ENCODE data around the gene CATSPERE. TPM values are rescaled to one million over a fixed set of nuclear protein-coding genes. Genes with fewer than 3 reads are reported as not detected.

CATSPERE gene, protein sequence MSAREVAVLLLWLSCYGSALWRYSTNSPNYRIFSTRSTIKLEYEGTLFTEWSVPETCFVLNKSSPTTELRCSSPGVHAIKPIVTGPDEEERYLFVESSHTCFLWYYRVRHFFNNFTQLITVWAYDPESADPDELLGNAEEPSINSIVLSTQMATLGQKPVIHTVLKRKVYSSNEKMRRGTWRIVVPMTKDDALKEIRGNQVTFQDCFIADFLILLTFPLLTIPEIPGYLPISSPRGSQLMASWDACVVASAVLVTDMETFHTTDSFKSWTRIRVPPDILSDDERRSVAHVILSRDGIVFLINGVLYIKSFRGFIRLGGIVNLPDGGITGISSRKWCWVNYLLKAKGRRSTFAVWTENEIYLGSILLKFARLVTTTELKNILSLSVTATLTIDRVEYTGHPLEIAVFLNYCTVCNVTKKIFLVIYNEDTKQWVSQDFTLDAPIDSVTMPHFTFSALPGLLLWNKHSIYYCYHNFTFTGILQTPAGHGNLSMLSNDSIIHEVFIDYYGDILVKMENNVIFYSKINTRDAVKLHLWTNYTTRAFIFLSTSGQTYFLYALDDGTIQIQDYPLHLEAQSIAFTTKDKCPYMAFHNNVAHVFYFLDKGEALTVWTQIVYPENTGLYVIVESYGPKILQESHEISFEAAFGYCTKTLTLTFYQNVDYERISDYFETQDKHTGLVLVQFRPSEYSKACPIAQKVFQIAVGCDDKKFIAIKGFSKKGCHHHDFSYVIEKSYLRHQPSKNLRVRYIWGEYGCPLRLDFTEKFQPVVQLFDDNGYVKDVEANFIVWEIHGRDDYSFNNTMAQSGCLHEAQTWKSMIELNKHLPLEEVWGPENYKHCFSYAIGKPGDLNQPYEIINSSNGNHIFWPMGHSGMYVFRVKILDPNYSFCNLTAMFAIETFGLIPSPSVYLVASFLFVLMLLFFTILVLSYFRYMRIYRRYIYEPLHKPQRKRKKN
- total RNA-seq (2014; rRNA removed; shearing (Covaris generic)) = not detected in 2 replicates

DNA sequence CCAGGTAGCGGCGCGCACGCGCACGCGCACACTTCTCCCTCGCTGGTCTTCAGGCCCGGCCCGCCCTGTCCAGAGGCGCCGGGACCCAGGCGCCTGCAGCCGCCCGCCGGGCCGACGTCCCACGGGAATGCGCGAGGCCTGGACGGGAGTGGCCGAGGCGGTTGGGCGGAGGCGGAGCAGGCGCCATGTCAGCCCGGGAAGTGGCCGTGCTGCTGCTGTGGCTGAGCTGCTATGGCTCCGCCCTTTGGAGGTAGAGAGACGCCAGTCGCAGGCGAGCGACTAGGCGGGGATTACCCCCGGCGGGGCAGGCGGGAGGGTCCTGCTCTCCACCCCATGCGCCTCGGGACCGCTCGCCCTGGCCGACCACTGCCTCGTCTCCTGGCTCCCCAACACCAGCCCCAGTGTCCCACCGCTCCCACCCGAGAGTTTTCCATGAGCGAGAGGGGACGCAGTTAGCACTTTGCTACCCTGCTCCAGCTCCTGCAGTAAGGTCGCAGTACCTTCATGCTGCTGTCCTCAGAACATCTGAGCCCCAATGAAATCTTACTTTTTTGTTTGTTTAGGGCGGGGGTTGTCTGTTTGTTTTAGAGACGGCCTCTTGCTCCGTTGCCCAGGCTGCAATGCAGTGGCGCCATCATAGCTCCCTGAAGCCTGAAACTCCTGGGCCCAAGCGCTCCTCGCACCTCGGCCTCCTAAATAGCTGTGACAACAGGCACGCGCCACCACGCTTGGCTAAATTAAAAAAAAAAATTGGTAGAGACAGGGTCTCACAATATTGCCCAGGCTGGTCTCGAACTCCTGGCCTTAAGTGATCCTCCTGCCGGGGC is at the start of gene CATSPERE:
CATSPERE (plus strand) TSS at position 29 of the 827 bp plus-strand sequence; CDS start at position 186, 157 bp downstream.
- peak; percentile 14 for DNase-seq (ENCODE audit: low spot score)

DNA sequence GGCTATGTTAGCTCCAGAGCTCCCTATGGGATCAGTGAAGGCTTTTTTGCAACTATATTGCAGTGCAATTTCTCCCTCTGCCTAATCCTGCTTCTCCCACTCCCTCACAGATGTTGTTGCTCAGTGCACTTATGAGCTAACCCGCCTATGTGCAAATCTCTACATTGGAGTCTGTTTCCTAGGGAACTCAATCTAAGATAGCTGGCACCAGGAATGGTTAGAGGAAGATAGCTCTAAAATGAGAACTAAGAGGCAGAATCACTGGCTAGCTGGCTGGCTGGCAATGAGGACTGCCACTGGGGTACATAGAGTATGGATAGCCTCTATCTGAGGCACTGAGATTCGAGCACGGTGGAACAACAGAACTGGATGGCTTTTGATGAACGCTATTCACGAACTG is 48.9 kb upstream of the CATSPERE start:
- DNase-seq (ENCODE audit: low spot score) = no peak

DNA sequence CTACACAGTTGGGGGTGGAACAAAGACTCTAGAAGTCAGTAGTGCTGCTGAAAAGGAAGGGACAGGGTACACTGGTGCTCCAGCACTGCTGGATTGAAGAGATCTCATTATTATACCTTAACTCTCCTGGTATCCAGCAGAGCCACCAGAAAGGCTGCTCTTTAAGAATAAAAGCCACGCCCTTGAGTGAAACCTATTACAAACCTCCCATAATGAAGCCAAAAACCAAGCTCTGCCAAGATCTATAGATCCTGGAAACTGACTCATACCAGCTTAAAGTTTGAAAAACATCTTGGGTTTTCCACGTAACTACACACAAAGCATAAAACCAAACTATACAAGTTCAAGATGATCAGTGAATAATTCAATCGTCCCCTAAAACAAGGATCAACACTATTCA is 47.3 kb upstream of the CATSPERE start:
- DNase-seq (ENCODE audit: low spot score) = no peak

DNA sequence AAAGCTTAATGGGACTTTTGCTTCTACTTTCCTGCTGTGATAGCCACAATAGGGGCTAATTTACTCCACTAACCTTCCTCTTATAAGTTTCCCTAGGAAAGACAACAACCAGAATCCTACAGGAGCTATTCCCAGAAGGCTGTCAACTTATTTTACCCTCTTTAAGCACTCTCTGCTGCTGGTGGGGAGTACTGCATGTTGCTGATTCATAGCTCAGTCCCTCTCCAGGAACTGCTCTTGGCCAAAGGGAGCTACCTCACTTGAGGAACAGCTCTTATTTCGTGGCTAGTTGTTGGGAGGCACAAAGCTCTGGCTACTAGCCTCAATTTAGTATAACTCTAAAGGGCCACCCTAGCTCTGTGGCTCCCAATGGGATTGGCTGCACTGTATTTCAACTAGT is 46.5 kb upstream of the CATSPERE start:
- no peak for DNase-seq (ENCODE audit: low spot score)

DNA sequence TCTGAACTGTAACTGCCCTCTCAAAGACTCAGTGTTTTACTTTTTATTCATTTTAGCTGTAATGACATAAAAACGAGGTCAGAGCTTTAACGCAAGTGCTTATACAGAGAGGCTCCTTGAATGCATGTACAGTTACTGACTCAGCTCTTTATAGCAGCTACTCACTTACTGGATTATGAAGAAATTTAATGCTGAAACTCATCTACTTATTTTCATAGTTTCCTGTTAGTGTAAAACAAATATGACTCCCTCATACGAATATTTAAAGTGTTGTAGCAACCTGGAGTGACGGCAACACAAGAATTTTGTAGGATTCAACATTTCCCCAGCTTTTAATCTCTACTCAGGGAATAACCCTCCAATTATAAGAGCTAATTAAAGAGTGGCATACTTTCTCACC is 42.0 kb upstream of the CATSPERE start:
- DNase-seq (ENCODE audit: low spot score) = no peak

DNA sequence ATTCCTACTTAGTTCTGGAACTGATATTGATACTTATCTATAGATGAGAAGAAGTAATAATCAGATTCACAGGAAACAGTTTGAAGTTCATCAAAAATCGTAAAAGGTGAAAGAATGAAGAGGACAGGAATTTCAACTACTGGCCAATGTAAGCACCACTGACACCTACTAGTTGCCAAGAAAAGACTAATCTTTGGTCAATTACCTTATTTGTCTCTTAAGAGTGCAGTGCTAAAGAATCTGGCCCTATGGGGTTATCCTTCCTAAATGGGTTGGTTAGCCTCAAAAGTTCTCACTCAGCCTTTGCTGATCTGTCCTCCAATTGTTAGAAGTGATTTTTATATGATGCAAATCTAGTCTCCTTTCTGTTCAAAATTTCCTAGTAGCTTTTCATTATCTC is 38.9 kb upstream of the CATSPERE start:
- DNase-seq (ENCODE audit: low spot score) = no peak

DNA sequence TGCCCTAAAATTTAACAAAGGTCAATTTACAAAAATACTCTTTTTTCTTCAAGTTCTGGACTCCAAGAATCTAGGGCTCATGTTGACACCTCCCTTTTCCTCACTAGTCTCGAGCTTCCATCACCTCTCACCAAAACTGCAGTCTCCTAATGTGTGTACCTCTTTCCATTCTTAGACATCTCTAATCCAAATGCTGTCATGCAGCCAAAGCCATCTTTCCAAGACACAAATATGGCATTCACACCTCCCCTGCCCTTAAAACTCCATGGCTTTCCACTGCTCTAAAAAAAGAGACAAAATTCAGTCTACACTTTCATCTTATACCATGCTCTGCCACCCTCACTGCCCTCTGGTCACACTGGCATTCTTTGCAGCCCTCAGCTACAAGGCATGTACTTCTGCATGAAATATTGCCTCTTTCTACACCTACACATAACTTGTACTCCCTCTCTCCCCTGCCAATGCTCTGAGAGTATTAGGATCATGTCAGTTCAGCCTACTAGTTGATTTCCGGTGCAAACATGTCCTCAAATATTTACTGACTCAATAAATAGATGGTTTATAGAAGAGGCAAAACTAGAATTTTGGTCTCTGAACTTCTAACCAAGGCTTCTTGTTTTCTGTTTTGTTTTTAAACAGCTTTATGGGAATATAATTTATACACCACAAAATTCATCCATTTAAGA is 36.3 kb upstream of the CATSPERE start:
- no peak for DNase-seq (ENCODE audit: low spot score)

DNA sequence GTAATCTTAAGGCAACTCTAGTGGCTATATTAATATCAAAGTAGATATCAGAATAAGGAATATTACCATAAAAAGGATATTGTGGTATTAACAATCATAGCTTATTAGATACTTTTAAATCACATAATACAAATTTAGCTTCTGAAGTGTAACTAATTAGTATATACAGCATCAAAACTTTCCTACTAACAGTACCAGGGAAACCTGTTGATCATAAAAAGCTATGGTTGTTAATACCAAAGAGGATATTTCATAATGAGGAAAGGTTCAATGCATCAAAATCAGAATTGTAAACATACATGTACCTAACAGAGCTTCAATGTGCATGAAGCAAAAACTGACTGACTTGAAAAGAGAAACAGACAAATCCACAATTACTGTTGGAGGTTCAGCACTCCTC is 33.4 kb upstream of the CATSPERE start:
- no peak for DNase-seq (ENCODE audit: low spot score)

DNA sequence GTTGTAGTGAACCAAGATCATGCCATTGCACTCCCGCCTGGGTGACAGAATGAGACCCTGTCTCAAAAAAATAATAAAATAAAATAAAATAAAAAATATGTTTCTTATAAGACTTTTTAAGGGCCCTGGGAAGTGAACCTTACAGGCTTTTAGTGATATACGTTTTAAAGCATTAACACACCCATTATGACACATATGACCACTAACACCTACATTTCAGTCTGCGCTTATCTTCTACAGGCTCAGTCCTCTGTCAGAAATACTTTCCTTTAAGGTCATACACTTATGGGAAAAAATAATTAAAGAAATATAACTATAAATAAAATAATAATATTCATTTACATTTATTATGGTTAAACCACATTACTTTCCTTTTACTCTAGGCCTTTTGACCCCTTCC is 31.3 kb upstream of the CATSPERE start:
- DNase-seq (ENCODE audit: low spot score) = no peak

DNA sequence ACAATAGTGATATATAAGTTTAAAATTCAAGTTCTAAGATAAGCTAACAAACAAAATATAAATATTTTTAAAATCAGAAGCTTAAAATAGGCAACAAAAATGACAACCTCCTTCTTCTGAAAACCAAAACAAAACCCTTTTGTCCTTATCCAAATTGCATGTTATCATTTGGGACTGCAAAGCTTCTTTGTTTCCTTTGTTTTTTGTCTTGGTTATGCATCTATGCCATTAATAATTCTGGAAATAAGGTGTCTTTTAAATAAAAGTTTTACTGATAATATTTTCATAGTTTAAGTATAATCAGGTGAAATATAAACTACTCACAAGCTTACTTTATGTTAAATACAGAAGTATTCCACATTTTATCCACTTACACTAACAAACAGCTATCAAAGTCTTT is 29.9 kb upstream of the CATSPERE start:
- DNase-seq (ENCODE audit: low spot score) = no peak

DNA sequence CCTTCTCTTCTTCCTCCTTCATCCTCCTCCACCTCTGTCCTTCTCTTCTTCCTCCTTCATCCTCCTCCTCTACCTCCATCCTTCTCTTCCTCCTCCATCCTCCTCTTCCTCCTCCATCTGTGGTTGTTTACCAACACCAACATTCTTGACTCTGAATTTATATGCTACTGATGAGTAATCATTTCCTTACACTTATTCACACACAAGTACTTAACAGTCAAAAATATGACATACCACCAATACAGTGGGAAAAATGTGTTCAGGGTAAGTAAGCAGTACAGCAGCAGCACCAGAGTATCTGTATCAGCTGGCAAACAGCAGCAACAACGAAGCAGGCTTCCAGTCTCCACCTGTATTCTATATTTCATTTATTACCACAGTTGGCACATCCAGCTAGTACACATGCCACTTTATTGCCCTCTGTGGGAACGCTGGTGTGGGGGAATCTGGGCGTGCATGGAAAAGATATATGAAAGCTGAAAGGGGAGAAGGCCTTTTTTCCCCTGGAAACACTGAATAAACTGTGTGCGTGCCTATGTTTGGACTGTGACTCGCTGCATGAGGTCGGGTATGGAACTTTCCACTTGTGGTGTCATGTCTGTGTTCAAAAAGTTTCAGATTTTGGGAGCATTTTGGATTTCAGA is 25.4 kb upstream of the CATSPERE start:
- DNase-seq (ENCODE audit: low spot score) = peak; percentile 30

DNA sequence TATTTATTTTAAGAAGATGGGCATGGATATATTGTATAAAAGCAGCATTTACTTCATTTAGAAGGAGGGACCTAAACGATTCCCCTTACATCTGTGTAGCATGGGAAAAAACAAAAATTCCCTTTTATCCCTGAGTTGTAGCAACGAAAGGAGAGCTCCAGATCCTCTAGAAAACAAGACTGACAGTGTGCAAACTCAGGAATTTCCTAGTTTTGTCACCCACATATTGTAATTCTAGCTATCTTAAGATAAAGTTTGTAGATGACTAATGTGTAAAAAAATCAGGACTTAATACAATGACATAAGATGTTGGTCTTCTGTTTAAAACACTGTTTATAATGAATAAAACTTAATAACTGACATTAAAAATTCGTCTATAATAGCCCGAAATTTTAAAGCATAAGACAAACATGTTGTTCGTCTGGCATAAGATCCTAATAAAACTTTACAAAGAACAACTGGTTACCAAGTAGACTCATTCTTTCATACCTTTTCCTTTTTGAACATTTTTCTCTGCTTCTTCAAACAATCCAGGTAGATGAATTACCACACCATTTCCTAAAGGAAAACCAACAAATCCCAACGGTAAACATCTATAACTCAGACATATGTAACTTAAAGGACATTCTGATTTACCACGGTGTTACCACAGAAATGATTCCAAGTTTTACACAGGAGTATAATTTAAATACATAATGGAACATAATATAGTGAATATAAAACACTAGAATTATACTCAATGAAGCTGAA is 24.6 kb upstream of the CATSPERE start:
- DNase-seq (ENCODE audit: low spot score) = no peak

DNA sequence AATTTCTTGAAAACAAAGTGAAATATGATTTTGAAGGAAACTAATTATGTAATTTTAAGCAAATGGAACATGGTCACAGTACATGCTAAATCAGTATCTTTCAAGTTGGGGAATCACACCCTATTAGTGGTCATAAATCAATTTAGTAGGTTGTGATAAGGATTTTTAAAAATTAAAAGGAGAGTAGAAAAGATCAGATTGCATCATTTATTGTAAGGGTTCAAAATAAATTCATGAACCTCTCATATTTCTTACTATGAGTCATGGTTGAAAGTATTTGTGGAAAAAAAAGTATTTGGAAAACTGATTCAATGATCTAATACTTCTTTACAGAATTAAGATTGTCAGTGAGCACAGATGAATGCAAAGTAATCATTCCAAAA is 24.0 kb upstream of the CATSPERE start:
- no peak for DNase-seq (ENCODE audit: low spot score)

DNA sequence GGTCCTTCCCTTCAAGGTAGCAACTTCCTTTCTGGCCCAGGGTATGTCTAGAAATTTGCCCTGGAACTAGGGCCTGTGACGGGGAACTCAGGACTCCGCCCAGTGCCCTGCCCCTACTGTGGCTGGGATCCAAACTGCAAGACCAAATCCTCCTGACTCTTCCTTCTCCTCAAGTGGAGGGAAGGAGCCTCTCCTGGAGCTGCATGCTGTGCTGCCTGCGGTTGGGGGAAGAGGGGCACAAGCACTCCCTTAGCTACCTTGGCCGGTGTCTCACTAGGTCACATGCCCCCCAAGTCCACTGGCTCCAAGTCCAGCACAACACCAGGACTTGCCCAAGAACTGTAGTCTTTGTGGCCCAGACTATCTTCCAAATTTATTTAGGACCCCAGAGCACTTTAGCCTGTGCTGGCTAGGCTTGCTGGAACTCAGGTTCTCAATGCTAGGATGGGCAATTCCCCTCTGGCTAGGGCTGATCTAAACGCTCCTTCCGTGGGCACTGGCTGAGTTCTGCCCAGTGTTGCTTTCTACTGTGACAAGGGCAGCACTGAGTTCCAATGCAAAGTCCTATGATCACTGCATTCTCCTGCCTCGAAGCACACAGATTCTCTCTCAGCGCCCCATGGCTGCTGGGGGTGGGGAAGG is 21.6 kb upstream of the CATSPERE start:
- DNase-seq (ENCODE audit: low spot score) = no peak

DNA sequence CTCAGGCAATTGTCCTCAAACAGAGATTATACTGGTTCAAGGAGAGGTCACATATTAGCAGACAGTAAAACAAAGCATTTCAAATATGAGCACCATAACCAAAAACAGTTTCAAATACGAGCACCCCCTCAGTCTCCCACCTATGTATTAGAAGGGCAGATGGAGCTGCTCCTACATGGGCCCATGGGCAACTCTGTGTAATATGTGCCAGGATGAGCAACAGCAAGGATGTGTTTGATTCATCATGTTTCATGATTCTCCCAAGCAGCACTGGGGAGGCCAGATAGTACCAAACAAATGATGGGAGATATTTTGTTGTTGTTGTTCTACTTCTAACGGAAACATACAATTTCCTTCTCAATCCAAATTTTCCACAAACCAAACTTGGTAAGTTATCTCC is 18.2 kb upstream of the CATSPERE start:
- no peak for DNase-seq (ENCODE audit: low spot score)

DNA sequence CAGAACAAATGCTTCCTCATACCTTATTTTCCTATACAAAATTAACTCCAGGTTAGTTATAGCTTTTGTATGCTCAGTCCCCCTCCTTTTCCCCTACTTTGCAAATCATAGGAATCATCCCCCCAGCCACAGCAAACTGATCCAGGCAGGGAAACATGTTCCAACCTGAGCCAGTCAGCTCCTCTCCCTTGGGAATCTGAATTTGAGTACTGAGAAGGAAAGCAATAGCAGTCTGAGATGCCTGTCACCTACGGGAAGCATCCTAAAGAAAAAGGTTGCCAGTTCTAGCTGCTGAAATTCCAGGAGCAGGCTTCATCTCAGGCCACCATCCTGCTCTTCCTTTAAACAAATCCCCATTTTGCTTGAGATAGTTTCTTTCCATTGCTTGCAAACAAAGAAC is 16.2 kb upstream of the CATSPERE start:
- no peak for DNase-seq (ENCODE audit: low spot score)

DNA sequence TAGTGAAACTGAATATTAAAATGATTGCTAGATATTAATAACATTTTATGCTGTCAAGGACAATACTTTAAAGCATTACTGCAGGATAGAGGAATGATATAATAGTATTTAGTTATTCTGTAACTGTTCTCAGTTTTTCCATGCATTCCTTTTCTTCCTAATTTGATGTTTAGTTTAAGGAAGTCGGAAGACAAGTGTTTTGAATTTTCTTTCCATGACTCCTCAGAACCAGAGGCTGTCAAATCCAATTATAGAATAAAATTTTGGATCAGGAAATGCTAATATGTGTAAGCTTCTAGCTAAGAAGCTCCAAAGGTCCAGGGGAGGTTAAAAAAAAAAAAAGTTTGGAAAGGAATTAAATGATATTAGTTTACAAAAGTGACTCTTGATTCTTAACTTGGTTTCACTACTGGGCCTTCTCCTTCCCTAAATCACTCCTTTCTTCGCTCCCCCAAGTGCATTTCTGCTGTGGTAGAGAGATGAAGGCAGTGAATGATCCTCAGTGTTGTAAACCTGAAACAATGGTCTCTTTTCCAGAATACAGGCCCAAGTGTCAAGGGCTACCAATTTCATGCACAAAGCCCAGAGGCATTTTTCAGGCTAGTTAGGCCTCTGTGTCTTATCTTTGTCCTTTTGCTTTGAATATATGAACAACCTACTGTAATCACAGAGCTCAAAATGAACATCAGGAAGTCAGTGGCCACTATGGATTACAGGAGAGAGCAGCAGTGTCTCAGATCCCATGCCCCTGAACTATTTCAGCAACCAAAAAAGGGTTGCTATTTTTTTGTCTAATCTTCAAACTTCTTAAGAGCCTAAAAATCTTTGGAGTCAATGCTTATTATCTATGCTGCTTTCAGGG is 15.5 kb upstream of the CATSPERE start:
- DNase-seq (ENCODE audit: low spot score) = no peak

DNA sequence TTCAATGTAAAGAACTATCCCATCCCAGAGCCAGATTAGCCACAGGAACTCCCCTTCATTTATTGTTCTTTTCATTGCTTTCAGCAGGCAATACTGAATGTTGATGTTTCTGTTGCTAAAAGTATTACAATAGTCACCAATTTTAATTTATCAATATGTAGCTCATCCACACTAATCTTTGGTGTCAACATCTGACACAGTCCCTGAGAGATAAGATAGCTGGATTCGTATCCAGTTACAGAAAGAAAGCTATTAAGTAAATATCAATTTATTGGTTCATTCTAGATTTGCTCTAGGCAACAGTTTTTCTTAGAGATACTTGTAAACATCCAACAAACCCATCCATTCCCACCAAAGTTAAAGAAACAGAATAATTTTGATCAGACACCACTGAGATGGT is 14.0 kb upstream of the CATSPERE start:
- no peak for DNase-seq (ENCODE audit: low spot score)

DNA sequence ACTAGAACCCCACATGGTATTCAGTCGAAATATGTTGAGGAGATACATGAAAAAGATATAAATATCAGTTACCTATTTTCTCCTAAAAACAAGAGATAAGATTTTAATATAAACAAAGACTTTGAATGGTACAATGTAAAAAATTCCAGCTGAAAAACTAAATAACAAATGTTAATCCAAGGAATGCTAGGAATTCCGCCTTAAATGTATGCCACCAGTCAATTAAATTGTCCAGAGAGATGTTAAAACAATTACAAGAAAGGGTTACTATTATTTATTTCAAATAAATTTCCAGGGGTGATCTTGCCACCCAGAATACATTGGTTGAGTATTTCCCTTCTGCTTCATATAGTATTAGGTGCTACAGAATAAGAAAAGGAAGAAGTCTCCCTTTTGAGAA is 13.5 kb upstream of the CATSPERE start:
- no peak for DNase-seq (ENCODE audit: low spot score)
